ENCODE results near the gene SIGLEC5.
"Not testable (repeated sequence)": the region's sequence is repeated elsewhere in the genome, so short reads cannot be mapped to it uniquely, and the experiment has no call there.

SIGLEC5 gene, protein sequence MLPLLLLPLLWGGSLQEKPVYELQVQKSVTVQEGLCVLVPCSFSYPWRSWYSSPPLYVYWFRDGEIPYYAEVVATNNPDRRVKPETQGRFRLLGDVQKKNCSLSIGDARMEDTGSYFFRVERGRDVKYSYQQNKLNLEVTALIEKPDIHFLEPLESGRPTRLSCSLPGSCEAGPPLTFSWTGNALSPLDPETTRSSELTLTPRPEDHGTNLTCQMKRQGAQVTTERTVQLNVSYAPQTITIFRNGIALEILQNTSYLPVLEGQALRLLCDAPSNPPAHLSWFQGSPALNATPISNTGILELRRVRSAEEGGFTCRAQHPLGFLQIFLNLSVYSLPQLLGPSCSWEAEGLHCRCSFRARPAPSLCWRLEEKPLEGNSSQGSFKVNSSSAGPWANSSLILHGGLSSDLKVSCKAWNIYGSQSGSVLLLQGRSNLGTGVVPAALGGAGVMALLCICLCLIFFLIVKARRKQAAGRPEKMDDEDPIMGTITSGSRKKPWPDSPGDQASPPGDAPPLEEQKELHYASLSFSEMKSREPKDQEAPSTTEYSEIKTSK

DNA sequence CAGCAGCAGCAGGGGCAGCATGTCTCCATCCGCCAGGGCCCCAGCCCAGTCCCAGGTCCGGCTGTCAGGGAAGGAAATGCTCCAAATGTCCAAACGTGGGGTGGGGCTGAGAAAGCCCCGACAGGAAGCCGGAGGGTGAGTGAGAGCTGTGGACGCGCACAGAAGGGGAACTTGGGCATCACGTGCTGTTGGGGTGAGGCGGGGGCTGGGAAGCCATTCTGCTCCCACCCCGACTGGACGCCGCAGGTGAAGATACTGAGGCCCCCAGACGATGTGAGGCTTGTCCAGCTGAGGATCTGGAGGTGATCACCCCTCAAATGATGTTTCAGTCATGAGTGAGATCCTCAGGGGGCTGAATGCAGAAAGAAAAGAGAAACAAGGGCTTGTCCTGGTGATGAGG lies at the start of gene SIGLEC5:
Gene SIGLEC5 (minus strand): TSS at position 87 of the 400 bp plus-strand sequence. CDS start 66 bp downstream, at position 21.
- not testable (repeated sequence) for DNase-seq

DNA sequence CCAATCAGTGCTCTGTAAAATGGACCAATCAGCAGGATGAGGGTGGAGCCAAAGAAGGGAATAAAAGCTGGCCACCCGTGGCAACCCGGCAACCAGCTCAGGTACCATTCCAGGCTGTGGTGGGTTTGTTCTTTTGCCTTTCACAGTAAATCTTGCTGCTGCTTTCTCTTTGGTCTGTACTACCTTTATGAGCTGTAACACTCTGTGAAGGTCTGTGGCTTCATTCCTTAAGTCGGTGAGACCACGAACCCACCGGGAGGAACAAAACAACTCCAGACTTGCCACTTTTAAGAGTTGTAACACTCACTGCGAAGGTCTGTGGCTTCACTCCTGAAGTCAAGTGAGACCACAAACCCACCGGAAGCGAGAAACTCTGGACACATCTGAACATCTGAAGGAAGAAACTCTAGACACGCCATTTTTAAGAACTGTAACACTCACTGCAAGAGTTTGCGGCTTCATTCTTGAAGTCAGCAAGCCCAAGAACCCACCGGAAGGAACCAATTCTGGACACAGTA lies 46.4 kb upstream of the SIGLEC5 start:
- no peak for DNase-seq

DNA sequence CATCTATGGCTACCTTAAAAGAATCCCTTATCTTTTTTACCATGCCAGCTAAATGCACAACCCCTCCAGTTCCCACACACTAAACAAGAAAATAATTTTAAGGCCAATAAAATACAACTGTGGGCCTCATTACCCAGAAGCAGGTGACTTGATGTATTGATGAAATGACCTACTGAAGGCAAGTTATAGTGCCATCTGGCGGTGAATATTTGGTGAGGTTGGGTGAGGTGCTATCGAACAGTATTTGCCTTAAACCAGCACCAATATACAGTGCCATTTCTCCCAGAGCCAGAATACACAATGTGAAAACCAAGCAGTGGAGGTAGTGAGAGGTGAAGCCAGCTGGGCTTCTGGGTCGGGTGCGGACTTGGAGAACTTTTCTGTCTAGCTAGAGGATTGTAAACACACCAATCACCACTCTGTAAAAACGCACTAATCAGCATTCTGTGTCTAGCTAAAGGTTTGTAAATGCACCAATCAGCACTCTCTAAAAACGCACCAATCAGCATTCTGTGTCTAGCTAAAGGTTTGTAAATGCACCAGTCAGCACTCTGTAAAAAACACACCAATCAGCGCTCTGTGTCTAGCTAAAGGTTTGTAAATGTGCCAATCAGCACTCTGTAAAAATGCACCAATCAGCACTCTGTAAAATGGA lies 45.8 kb upstream of the SIGLEC5 start:
- peak; percentile 4 for DNase-seq

DNA sequence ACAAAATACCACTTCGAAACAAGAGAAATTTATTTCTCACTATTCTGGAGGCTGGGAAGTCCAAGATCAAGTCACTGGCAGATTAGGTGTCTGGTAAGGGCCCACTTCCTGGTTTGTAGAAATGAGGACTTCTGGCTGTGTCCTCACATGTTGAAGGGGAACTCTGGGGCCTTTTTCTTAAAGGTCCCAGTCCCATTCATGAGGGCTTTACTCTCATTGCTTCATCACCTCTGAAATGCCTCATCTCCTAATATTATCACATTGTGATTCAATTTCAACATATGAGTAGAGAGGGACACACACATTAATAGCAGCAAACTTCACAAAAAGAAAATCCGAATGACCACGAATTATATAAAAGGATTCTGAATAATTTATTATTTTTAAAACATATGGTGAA lies 38.0 kb upstream of the SIGLEC5 start:
- DNase-seq = no peak

DNA sequence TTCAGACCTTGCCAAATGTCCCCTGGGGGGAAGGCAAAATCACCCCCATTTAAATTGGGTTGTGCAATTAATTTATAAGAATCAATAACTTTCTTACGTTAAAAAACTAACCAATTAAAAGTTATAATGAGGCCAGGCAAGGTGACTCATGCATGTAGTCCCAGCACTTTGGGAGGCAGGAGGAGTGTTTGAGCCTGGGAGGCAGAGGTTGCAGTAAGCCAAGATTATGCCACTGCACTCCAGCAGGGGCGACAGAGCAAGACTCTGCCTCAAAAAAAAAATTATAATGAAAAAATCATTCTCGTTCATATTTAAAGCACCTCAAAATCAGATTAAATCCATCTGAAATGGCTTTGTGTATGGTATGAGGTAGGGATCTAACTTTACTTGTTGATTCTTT lies 34.8 kb upstream of the SIGLEC5 start:
- no peak for DNase-seq

DNA sequence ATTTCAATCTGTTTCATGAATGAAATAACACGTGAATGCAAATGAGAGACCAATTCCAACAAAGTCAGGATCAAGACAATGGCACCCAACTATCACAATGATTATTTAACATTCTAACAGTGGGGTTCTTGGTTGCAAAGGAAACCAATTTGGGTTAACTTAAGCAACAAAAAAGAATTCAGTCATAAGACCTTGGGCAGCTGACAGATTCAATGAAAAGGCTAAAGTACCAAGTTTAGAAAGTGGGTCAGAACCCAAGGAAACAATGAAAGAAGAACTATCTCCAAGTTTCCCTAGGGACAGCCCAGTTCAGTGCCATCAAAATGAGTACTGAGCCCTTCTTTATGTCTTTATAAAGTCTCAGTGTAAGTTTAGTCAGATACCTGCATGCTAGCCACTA lies 33.9 kb upstream of the SIGLEC5 start:
- DNase-seq = no peak

DNA sequence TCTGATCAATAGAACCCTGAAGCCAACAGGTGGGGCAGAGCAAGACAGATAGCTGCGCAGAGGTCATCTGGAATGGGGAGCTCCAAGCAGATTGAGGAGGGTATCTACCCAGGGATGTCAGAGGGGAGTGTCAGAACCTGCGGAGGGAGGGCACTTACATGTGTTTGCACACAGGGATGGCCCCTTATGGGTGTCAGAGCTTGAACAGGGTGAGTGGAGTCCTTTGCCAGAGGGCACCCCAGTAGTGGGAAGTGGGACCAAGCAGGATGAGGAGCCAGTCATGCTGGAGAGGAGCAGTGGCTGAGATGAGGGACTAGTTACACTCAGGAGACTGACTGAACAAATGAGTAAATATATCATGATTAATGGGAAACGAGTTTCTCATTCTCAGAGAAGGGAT lies 33.4 kb upstream of the SIGLEC5 start:
- DNase-seq = no peak

DNA sequence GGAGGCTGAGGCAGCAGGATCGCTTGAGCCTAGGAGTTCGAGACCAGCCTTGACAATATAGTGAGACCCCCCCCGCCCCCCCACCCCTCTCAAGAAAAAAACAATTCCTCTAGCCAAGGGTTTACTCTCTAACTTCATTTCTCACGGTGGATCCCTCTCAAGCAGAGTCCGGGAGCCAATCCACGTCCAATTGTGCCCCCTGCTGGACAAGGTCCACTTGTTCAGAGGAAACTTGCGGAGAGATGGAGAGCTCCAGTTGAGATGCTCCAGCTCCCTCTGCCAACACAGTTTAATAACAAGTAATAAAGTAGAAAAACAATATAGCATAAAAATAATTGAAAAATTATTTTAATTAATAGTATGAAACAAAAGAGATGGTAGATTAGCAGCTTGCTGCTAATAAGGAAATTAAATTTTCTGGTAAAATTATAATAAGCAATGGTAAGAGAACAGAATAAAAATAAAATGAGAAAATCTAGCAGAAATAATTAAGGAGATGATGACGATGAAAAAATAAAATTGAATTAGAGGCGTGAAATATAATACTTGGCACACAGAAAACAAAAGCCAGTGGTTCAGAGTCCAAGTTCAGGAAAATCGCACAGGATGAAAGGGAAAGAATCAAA lies 30.9 kb upstream of the SIGLEC5 start:
- DNase-seq = peak; percentile 76

DNA sequence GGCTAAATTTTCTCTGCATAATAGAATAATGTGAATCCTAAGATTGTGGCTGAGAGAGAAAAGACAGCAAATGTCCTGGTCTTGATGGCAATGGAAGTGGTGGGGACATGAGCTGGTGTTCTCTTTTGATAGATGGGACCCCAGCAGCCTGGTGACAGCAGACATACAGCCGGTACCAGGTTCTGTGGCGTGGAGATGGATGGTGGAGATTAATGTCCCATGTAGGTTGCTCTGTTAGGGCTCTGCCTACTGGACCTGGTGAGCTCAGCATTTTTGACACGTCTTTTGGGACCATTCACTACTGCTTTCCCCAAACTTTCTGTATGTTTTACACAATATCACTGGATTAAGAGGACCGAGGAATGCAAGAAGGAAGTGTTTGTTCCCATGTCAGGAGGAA lies 24.6 kb upstream of the SIGLEC5 start:
- DNase-seq = no peak

DNA sequence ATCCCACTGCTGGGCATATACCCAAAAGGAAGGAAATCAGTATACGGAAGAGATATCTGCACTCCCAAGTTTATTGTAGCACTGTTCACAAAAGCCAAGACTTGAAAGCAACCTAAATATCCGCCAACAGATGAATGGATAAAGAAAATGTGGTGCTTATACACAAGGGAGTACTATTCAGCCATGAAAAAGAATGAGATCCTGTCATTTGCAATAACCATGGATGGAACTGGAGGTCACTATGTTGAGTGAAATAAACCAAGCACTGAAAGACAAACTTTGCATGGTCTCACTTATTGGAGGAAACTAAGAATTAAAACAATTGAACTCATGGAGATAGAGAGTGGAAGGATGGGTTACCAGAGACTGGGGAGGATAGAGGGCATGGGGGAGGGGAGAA lies 23.0 kb upstream of the SIGLEC5 start:
- DNase-seq = no peak

DNA sequence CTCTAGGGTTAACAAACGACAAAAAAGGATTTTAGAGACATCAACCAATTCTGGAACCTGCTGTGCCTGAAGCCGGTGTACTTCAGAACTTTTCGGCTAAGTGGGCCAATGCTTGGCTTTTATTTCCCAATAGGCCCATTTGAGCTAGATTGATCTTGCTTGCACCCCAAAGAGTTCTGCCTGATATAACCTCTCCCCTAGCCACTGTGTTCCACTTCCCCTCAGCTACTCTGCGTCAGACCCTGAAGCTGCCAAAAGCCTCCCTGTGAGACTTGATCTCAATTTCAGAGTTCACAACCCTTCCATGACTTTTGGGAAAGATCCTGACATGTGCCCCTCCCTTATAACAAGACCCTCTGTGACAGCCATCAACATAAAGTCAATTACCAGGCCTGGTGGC lies 22.1 kb upstream of the SIGLEC5 start:
- no peak for DNase-seq

DNA sequence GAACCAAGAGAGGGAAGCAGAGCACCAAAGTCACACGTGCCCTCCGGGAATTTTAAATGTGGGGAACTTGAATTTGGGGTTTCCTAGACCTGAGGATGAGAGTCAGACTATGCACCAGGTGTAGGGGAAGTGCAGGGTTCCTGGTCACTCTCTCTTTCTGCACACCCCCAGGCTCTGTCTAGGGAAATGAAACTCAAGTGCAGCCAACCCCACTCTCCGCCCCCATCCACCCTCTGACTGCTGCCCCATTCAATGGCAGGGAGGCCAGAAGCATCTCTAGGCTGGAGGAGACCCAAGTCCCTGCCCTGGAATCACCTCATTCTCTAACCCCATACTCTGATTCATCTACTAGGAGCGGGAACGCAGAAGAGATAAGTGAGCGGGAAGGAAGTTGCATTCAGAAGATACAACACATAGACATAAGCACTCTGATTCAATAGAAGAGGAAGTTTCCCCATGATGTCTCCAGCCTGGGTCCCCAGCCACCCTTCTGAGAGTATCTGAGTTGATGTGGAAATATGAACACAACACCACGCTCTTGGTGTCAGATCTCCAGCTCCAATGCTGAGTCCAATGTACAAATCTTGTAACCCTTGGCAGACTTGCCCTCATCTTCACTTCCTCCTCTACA lies 21.1 kb upstream of the SIGLEC5 start:
- no peak for DNase-seq

DNA sequence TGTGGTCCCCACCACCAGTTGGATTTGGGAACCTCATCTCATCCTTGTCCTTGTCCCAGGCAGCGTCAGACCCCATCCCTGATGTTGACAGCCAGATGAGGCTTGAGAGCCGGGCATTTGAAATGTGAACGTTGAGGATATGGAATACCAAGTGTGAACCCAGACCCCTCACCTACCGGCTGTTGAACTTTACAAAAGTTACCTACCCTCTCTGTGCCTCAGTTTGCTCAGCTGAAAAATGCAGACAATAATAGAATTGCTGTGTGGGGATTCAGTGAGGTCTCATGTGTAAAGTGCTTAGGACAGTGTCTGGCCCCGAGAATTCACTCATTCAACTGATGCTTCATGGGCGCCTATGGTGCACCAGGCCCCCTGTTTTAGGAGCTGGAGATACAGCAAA lies 17.1 kb upstream of the SIGLEC5 start:
- DNase-seq = no peak

DNA sequence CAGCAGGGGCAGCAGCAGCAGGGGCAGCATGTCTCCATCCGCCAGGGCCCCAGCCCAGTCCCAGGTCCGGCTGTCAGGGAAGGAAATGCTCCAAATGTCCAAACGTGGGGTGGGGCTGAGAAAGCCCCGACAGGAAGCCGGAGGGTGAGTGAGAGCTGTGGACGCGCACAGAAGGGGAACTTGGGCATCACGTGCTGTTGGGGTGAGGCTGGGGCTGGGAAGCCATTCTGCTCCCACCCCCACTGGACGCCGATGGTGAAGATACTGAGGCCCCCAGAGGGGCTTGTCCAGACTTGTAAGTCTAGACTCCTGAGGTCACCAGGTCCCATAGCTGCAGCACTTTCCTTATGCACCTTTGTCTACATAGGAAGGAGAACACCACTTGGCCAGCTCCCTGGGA lies 16.5 kb upstream of the SIGLEC5 start, which contains the start of gene SIGLEC14:
Gene SIGLEC14 (minus strand): TSS at position 96 of the 400 bp plus-strand sequence. CDS start 66 bp downstream, at position 30.
- not testable (repeated sequence) for DNase-seq

DNA sequence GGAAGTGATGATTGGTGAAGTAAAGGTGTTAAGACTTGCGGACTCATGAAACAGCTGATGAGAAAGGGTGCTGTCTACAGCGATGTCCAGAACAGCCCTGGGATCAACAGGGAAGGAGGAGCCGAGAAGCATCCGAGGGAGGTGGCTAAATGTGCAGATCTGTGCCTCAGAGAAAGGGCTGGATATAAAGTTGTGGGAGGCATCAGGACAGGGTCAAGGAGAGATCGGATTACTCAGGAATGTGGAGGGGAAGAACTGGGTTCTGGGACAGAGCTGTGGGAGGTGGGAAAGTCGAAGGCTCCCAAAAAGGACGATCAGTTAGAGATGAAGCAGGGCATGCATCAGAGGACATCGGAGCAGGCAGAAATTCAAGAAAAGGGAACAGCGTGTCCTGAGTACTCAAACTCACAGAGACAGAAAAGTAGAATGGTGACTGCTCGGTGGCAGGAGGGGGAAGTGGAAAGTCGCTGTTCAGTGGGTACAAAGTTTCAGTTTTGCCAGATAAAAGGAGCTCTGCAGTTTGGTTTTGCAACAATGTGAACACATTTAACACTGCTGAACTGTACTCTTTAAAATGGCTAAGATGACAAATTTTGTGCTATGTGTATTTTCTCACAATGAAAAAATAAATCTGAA lies 14.6 kb upstream of the SIGLEC5 start:
- DNase-seq = no peak

DNA sequence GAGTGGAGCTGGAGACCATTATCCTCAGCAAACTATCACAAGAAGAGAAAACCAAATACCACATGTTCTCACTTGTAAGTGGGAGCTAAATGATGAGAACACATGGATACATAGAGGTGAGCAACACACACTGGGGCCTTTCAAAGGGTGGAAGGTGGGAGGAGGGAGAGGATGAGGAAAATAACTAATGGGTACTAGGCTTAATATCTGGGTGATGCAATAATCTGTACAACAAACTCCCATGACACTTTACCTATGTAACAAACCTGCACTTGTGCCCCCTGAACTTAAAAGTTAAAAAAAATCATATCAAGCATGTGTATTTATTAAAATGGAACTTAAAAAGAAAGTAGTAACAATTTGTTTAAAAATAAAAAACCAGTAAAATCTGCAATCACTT lies 11.4 kb upstream of the SIGLEC5 start:
- no peak for DNase-seq

DNA sequence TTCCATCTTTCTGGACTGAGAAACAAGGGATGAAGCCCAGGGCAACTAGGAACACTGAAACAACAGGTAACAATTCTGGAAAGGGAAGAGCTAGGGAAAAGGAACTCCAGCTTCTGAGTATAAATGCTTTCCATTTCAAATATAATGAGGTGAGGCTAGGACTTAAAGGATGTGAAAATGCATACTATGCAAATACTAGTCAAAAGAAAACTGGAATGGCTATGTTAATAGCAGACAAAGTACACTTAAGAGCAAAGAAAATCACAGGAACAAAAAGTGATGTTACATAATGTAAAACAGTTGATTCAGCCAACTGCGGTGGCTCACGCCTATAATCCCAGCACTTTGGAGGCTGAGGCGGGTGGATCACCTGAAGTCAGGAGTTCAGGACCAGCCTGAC lies 10.2 kb upstream of the SIGLEC5 start:
- DNase-seq = no peak

DNA sequence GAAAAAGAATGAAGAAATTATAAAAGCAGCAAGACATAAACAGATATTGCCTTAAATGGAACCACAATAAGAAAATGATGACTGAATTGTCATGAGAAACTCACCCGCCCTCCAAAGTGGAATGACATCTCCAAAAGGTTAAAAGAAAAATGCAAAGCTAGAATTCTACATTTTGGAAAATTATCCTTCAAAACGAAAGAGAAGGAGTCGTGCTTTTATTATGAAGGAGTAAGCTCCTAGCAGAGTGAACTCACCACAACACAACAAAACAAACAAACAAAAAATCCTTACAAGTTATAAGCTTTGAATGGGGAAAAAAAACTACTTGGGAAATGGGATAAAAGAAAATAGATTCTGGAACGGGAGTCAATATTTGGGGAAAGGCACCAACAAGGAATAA lies 9.7 kb upstream of the SIGLEC5 start:
- no peak for DNase-seq

DNA sequence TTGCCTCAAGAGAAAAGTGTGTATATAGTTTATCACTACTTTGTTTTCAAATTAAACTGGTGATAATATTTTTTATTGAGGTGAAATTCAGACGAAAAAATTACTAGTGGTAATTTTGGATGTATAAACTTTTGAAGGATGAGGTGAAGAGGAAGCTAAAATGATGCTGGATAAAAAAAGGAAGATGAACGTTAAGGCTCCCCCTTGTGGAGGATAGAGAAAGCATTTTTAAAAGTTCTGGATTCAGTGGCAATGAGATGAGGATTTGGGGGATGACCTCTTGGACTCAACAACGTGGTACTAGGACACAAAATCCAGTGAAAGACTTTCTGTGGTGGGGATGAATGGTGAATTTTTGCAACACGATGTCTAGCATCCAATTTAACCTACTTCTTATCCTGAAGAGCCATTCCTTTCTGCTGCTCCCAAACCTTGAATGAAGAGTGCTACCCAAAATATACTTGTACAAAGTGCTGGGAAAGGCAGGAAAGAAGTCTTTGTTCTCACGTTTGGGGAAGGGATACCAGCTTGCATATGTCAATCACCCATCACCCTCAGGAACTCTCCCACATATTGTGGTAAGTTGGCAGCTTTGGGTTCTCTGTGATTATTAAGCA lies 7.3 kb upstream of the SIGLEC5 start:
- no peak for DNase-seq

DNA sequence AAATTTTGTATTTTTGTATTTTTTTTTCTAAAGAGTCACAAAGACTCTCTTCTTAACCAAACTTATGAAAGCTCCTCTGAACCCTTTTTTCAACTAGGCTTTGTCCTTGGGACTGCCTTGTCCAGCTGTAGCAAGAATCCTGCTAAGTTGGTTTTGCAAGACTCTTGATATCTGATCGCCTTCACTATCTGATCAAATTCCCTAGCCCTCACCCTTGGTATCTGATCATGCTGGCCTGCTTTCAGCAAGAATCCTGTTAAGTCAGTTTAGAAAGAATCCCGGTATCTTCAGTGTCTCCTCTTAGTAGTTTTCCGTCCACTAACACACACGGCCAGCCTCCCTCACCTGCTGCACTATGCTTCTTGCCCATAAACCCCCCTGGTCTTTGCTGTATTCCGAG lies 1.9 kb upstream of the SIGLEC5 start:
- DNase-seq = no peak

DNA sequence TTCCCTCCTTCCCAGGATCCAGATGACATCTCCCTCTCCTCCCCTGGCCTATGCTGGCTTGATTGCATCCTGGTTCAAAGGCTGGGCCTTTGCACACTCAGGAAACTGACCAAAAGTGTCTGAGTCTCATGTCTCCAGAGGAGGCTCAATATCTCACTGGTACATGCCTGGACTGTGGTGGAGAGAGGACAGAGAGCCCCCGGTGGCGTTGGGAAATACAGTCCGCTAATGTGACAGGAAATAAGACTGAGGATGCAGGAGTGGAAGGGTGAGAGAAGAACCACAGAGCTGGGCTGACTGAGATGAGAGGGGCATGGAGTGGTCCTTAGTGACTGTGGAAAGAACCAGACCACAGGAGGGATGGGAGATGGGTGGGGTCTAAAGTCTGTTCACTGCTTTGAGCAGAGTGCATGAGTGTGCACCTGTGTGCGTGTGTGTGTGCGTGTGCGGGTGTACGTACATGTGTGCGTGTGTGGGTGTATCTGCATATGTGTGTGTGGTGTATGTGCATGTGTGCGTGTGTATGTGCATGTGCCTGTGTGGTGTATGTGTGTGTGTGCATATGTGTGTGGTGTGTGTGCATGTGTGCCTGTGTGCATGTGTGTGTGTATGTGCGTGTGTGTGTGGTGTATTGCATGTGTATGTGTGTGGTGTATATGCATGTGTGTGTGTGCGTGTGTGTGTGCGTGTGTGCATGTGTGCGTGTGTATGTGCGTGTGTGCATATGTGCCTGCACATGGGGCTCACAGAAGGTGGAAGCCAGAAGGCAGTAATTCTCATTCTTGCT lies 1.9 kb downstream of the SIGLEC5 start:
- no peak for DNase-seq
